Activated naive CD8-positive, alpha-beta T cell treated with anti-CD3 and anti-CD28 coated beads, Interleukin-2, amount 50 U/mL, for 24 hours (primary cell): ENCODE results near the gene ELP5.
A peak's percentile ranks its signal among the peaks of the same experiment; 100 is the strongest.

Source experiments
- ATAC-seq: fragments of 150-1000 bp; cut with Tn5 transposase; one replicate; pipeline ENCODE4 v1.10.0; 2021
- DNase-seq: peaks from one replicate; pipeline ENCODE4 v3.0.0; 2021
- H3K27ac Mint-ChIP-seq: one replicate; pipeline ENCODE4 v1.8.0; 2021; ENCODE audit warnings: mild to moderate bottlenecking, mixed read lengths
- H3K27me3 Mint-ChIP-seq: one replicate; pipeline ENCODE4 v1.8.0; 2021; ENCODE audit warnings: mixed read lengths
- H3K36me3 Mint-ChIP-seq: one replicate; pipeline ENCODE4 v1.8.0; 2021; ENCODE audit warnings: low read depth, mixed read lengths
- H3K4me1 Mint-ChIP-seq: one replicate; pipeline ENCODE4 v1.8.0; 2021; ENCODE audit warnings: mixed read lengths
- H3K4me3 Mint-ChIP-seq: one replicate; pipeline ENCODE4 v1.8.0; 2021; ENCODE audit warnings: mild to moderate bottlenecking, moderate library complexity, mixed read lengths
- H3K9me3 Mint-ChIP-seq: one replicate; pipeline ENCODE4 v1.8.0; 2021; ENCODE audit warnings: mixed read lengths

The ELP5 gene

GRCh38 chr17:7292194-7292593 lies 40.2 kb downstream of the ELP5 start:
- Mint-ChIP-seq H3K36me3 (no peaks in the 10 kb centered on the region), H3K27ac (no peak overlapping the region), H3K4me3 (no peak overlapping the region), H3K9me3 (no peaks in the 10 kb centered on the region), H3K4me1 (peaks cover 23% of the 10 kb centered on the region), H3K27me3 (peaks cover 31% of the 10 kb centered on the region)
- no peak for ATAC-seq
- DNase-seq = no peak

GRCh38 chr17:7292729-7293128 lies 40.7 kb downstream of the ELP5 start:
- no peak for DNase-seq
- H3K27ac Mint-ChIP-seq = no peak overlapping the region
- no peak for ATAC-seq
- peaks cover 23% of the 10 kb centered on the region for H3K4me1 Mint-ChIP-seq
- H3K9me3 Mint-ChIP-seq = no peaks in the 10 kb centered on the region
- H3K36me3 Mint-ChIP-seq = no peaks in the 10 kb centered on the region
- no peak overlapping the region for H3K4me3 Mint-ChIP-seq
- peaks cover 31% of the 10 kb centered on the region for H3K27me3 Mint-ChIP-seq

GRCh38 chr17:7293159-7293558 lies 41.1 kb downstream of the ELP5 start:
- DNase-seq = no peak
- ATAC-seq = no peak
- no peaks in the 10 kb centered on the region for H3K9me3 Mint-ChIP-seq
- peaks cover 31% of the 10 kb centered on the region for H3K27me3 Mint-ChIP-seq
- peaks cover 23% of the 10 kb centered on the region for H3K4me1 Mint-ChIP-seq
- H3K36me3 Mint-ChIP-seq = no peaks in the 10 kb centered on the region
- no peak overlapping the region for H3K27ac Mint-ChIP-seq
- no peak overlapping the region for H3K4me3 Mint-ChIP-seq

GRCh38 chr17:7293816-7294613 lies 42.0 kb downstream of the ELP5 start:
- Mint-ChIP-seq H3K4me1 (peaks cover 23% of the 10 kb centered on the region), H3K9me3 (no peaks in the 10 kb centered on the region), H3K36me3 (no peaks in the 10 kb centered on the region), H3K27me3 (peaks cover 29% of the 10 kb centered on the region), H3K4me3 (no peak overlapping the region), H3K27ac (no peak overlapping the region)
- DNase-seq (no peak), ATAC-seq (no peak)

- ATAC-seq = peak; percentile 77
- no peaks in the 10 kb centered on the region for H3K36me3 Mint-ChIP-seq
- H3K9me3 Mint-ChIP-seq = no peaks in the 10 kb centered on the region
- peaks cover 29% of the 10 kb centered on the region for H3K27me3 Mint-ChIP-seq
- H3K4me3 Mint-ChIP-seq = peak within 1 kb of the TSS; percentile 55
- peak; percentile 79 for DNase-seq
- no peak within 1 kb of the TSS for H3K27ac Mint-ChIP-seq
- peaks cover 23% of the 10 kb centered on the region for H3K4me1 Mint-ChIP-seq
These were observed 42.7 kb downstream of the ELP5 start, which contains the start of gene YBX2 for GRCh38 chr17:7294614-7295153. Gene YBX2 (minus strand): TSS chr17:7294639. CDS start chr17:7294500, 139 bp downstream.

GRCh38 chr17:7295230-7296180 lies 43.5 kb downstream of the ELP5 start:
- DNase-seq = no peak
- H3K27ac Mint-ChIP-seq = no peak overlapping the region
- H3K9me3 Mint-ChIP-seq = no peaks in the 10 kb centered on the region
- H3K36me3 Mint-ChIP-seq = no peaks in the 10 kb centered on the region
- no peak for ATAC-seq
- peak overlapping the region; percentile 55 for H3K4me3 Mint-ChIP-seq
- H3K27me3 Mint-ChIP-seq = peaks cover 30% of the 10 kb centered on the region
- H3K4me1 Mint-ChIP-seq = peaks cover 23% of the 10 kb centered on the region

- peak; percentile 85 for DNase-seq
- Mint-ChIP-seq H3K27ac (no peak overlapping the region), H3K27me3 (peaks cover 30% of the 10 kb centered on the region)
These were observed 44.3 kb downstream of the ELP5 start for GRCh38 chr17:7296189-7296861.

GRCh38 chr17:7304179-7304578 lies 52.2 kb downstream of the ELP5 start:
- no peak for DNase-seq
- Mint-ChIP-seq H3K4me3 (no peak overlapping the region), H3K9me3 (no peaks in the 10 kb centered on the region), H3K4me1 (peaks cover 23% of the 10 kb centered on the region), H3K27ac (no peak overlapping the region), H3K36me3 (peaks cover 14% of the 10 kb centered on the region), H3K27me3 (peaks cover 7% of the 10 kb centered on the region)
- ATAC-seq = no peak

More at GRCh38 chr17:7296189-7296861, 44.3 kb downstream of the ELP5 start:
- no peaks in the 10 kb centered on the region for H3K9me3 Mint-ChIP-seq
- ATAC-seq = peak; percentile 25
- H3K4me1 Mint-ChIP-seq = peaks cover 23% of the 10 kb centered on the region
- H3K4me3 Mint-ChIP-seq = peak overlapping the region; percentile 52
- H3K36me3 Mint-ChIP-seq = no peaks in the 10 kb centered on the region

- Mint-ChIP-seq H3K36me3 (peaks cover 41% of the 10 kb centered on the region), H3K9me3 (no peaks in the 10 kb centered on the region), H3K27me3 (peaks cover 5% of the 10 kb centered on the region), H3K4me3 (peak within 1 kb of the TSS; percentile 98), H3K27ac (peak within 1 kb of the TSS; percentile 99), H3K4me1 (peaks cover 50% of the 10 kb centered on the region)
- ATAC-seq = peak; percentile 78
- peak; percentile 100 for DNase-seq
These were observed 55.1 kb downstream of the ELP5 start, which contains the start of gene EIF5A for GRCh38 chr17:7306911-7307685. Gene EIF5A (plus strand): TSS chr17:7307628. CDS start chr17:7309636, 2,008 bp downstream.

GRCh38 chr17:7307686-7308624 lies 55.9 kb downstream of the ELP5 start:
- ATAC-seq = no peak
- Mint-ChIP-seq H3K27ac (peak overlapping the region; percentile 99), H3K4me3 (peak overlapping the region; percentile 98), H3K4me1 (peaks cover 58% of the 10 kb centered on the region), H3K36me3 (peaks cover 49% of the 10 kb centered on the region), H3K9me3 (no peaks in the 10 kb centered on the region), H3K27me3 (peaks cover 5% of the 10 kb centered on the region)
- DNase-seq = peak; percentile 60

- Mint-ChIP-seq H3K27ac (peak overlapping the region; percentile 99), H3K4me3 (peak overlapping the region; percentile 98), H3K27me3 (peaks cover 5% of the 10 kb centered on the region), H3K4me1 (peaks cover 66% of the 10 kb centered on the region), H3K9me3 (no peaks in the 10 kb centered on the region), H3K36me3 (peaks cover 55% of the 10 kb centered on the region)
- peak; percentile 30 for ATAC-seq
- DNase-seq = peak; percentile 80
These were observed 56.8 kb downstream of the ELP5 start for GRCh38 chr17:7308625-7309433.
